Endothelial cell of umbilical vein (primary cell): Measurements from ENCODE around the gene CSNK2B. TPM values are rescaled to one million over a fixed set of nuclear protein-coding genes. Genes with fewer than 3 reads are reported as not detected.

Source experiments
- BruUV-seq: library from RNA; stranded (reverse); fragments of 400-500 nt; replicated peaks from 2 replicates; lab custom pipeline; 2021; lab: Mats Ljungman, UMichigan
- CTCF ChIA-PET: fragments of 300-600, 350-600 bp; sonication (Branson Sonifier 250); formaldehyde crosslinking; loops from one replicate; lab custom pipeline; 2021; ENCODE audit warnings: antibody characterized with exemption, inconsistent platforms; lab: Charles Lee
- POLR2A ChIA-PET: fragments of 300-600, 350-600 bp; sonication (Branson Sonifier 250); formaldehyde crosslinking; loops from one replicate; lab custom pipeline; 2021; ENCODE audit warnings: antibody characterized with exemption, inconsistent platforms; lab: Charles Lee
- DNase-seq: peaks from one replicate; pipeline ENCODE4 v3.0.0-alpha.2; 2011; ENCODE audit warnings: low read depth, low spot score
- FAIRE-seq: peaks from 2 replicates; lab custom pipeline; 2011; peaks lifted over from hg19 to GRCh38; lab: Jason Lieb, UNC
- H2AFZ ChIP-seq: 2 replicates; pipeline ENCODE4 v1.6.0; 2012; ENCODE audit warnings: low read depth, low read length, control low read depth, inconsistent platforms
- H3K27ac ChIP-seq: 2 replicates; pipeline ENCODE4 v1.5.1; 2011; ENCODE audit warnings: low read depth, mild to moderate bottlenecking, control low read depth, low read length, moderate library complexity; ENCODE audit not compliant: insufficient read depth
- H3K27me3 ChIP-seq, 2 experiments: 2 replicates each; pipeline versions ENCODE4 v1.6.0 to v1.6.1; 2011; ENCODE audit warnings: low read length in 2 of 2, mixed read lengths in 1 of 2; ENCODE audit not compliant: control insufficient read depth in 2 of 2, insufficient read depth in 2 of 2
- H3K36me3 ChIP-seq, 2 experiments: 2 replicates in 1 of 2; 3 replicates in 1 of 2; pipeline ENCODE4 v1.5.1; 2011; ENCODE audit warnings: low read length in 2 of 2, mild to moderate bottlenecking in 1 of 2, moderate library complexity in 1 of 2; ENCODE audit not compliant: control insufficient read depth in 2 of 2, insufficient read depth in 2 of 2; ENCODE audit errors: extremely low read depth in 1 of 2
- H3K4me1 ChIP-seq: 3 replicates; pipeline ENCODE4 v1.5.1; 2011; ENCODE audit warnings: mild to moderate bottlenecking, low read length; ENCODE audit not compliant: control insufficient read depth, insufficient read depth; ENCODE audit errors: extremely low read depth
- H3K4me2 ChIP-seq: 2 replicates; pipeline ENCODE4 v1.6.1; 2011; ENCODE audit warnings: low read length, control low read depth, mixed read lengths; ENCODE audit not compliant: insufficient read depth
- H3K4me3 ChIP-seq, 3 experiments: fragments of 200-600 bp in 1 of 3; sonication (generic), shearing (Covaris generic) in 1 of 3; replicated peaks in 1 of 3; 2 replicates each; pipeline ENCODE4 v1.5.1; 2011 to 2016; ENCODE audit warnings: control low read depth in 3 of 3, low read length in 3 of 3, mild to moderate bottlenecking in 2 of 3, inconsistent platforms in 1 of 3, low read depth in 1 of 3, moderate library complexity in 1 of 3; ENCODE audit not compliant: insufficient read depth in 1 of 3
- H3K79me2 ChIP-seq: 2 replicates; pipeline ENCODE4 v1.6.0; 2012; ENCODE audit warnings: low read length, inconsistent platforms; ENCODE audit not compliant: control insufficient read depth, insufficient read depth
- H3K9ac ChIP-seq: replicated peaks from 2 replicates; pipeline ENCODE3; 2011; ENCODE audit warnings: low read length, control low read depth; ENCODE audit not compliant: insufficient read depth; ENCODE audit errors: extremely low read depth
- H3K9me1 ChIP-seq: replicated peaks from 3 replicates; pipeline ENCODE4 v1.6.0; 2011; ENCODE audit warnings: mild to moderate bottlenecking, low read length; ENCODE audit not compliant: control insufficient read depth, insufficient read depth; ENCODE audit errors: extremely low read depth
- H3K9me3 ChIP-seq: replicated peaks from 2 replicates; pipeline ENCODE4 v1.5.1; 2012; ENCODE audit warnings: low read length, inconsistent platforms; ENCODE audit not compliant: control insufficient read depth, insufficient read depth
- H4K20me1 ChIP-seq: replicated peaks from 2 replicates; pipeline ENCODE3; 2011; ENCODE audit warnings: mild to moderate bottlenecking, low read length; ENCODE audit not compliant: control insufficient read depth, insufficient read depth; ENCODE audit errors: extremely low read depth
- EZH2 ChIP-seq: IDR thresholded peaks from 2 replicates; pipeline ENCODE4 v1.6.1; 2012; ENCODE audit warnings: borderline replicate concordance, low read depth, mild to moderate bottlenecking, moderate library complexity, low read length, inconsistent platforms; ENCODE audit not compliant: severe bottlenecking
- FOS ChIP-seq: IDR thresholded peaks from 2 replicates; pipeline ENCODE4 v1.6.1; 2011; ENCODE audit warnings: mild to moderate bottlenecking, low read length, moderate library complexity, borderline replicate concordance; ENCODE audit not compliant: insufficient read depth
- GATA2 ChIP-seq: IDR thresholded peaks from 2 replicates; pipeline ENCODE4 v1.7.0; 2011; ENCODE audit warnings: low read depth, mild to moderate bottlenecking, moderate library complexity, mixed read lengths, low read length; ENCODE audit not compliant: insufficient read length, insufficient read depth
- JUN ChIP-seq: IDR thresholded peaks from 2 replicates; pipeline ENCODE4 v1.6.1; 2011; ENCODE audit warnings: borderline replicate concordance, low read depth; ENCODE audit not compliant: insufficient read length, insufficient read depth
- MAX ChIP-seq: IDR thresholded peaks from 2 replicates; pipeline ENCODE4 v1.6.1; 2011; ENCODE audit not compliant: insufficient read depth, insufficient read length
- MYC ChIP-seq: IDR thresholded peaks from one replicate; pipeline ENCODE4 v1.6.1; 2011; ENCODE audit warnings: mild to moderate bottlenecking, low read depth, low read length
- POLR2A ChIP-seq: IDR thresholded peaks from 2 replicates; pipeline ENCODE4 v1.6.1; 2012; ENCODE audit warnings: low read depth, mild to moderate bottlenecking, control low read depth, low read length
- POLR2AphosphoS5 ChIP-seq: IDR thresholded peaks from 2 replicates; pipeline ENCODE4 v1.6.1; 2012; ENCODE audit warnings: low read depth, mild to moderate bottlenecking, control low read depth, low read length, moderate library complexity; ENCODE audit not compliant: insufficient read depth
- dilution Hi-C: fragments of 300-500 bp; cut with MboI; formaldehyde crosslinking; loops from one replicate; pipeline ENCODE4 v1.15.0; 2019; ENCODE audit warnings: low sequenced_read_pairs; ENCODE audit not compliant: extremely low pct_ligation_motif_present
- intact Hi-C: fragments of 100-400 bp; cut with micrococcal nuclease; formaldehyde crosslinking; loops from one replicate; pipeline ENCODE4 v1.10.0; 2022
- polyA plus RNA-seq, 4 experiments: library from polyadenylated mRNA; depleted of rRNA in 3 of 4; stranded (reverse) in 3 of 4; unstranded in 1 of 4; fragments of >200 nt; gene quantifications; 2 replicates each; pipeline versions ENCODE4 v1.2.1 to v1.2.3, GENCODE V29; 2011 to 2012; ENCODE audit warnings: missing spikeins in 1 of 4
- total RNA-seq: library from RNA; stranded (reverse); gene quantifications from 2 replicates; pipeline ENCODE4 v1.2.3, GENCODE V29; 2021
- TF ChIP-seq, protein P1 (sequence below), 2 donors: IDR thresholded peaks; 1 replicate in 1 of 2; 2 replicates in 1 of 2; pipeline ENCODE4 v1.5.1; 2011; ENCODE audit warnings: low read length in 2 of 2, mild to moderate bottlenecking in 2 of 2, moderate library complexity in 2 of 2, control low read depth in 1 of 2, inconsistent platforms in 1 of 2, low read depth in 1 of 2; ENCODE audit not compliant: insufficient read depth in 1 of 2; ENCODE audit errors: extremely low read depth in 1 of 2

The CSNK2B gene
- total and polyA plus RNA-seq, 2 donors (not counting 3 experiments of a cell fraction or from before 2014, with no cell fraction given) = 159 to 206 TPM

- intact Hi-C loops = no loop called here
- no peak overlapping the region for H3K9ac ChIP-seq
- H3K79me2 ChIP-seq = no peaks in the 10 kb centered on the region
- CTCF ChIA-PET = interaction anchor here (1.0 to 2.2 kb wide), 4 partner anchors 9 to 136 kb away, joined by 3 to 10 read pairs (median 4); no protein-coding TSS in a partner anchor
- H3K27me3 ChIP-seq = no peaks in the 10 kb centered on the region
- TF ChIP-seq EZH2 = no peak
- no peak for TF ChIP-seq POLR2AphosphoS5
- no peak for TF ChIP-seq POLR2A
- no peak for TF ChIP-seq MYC
- TF ChIP-seq, protein P1, sequence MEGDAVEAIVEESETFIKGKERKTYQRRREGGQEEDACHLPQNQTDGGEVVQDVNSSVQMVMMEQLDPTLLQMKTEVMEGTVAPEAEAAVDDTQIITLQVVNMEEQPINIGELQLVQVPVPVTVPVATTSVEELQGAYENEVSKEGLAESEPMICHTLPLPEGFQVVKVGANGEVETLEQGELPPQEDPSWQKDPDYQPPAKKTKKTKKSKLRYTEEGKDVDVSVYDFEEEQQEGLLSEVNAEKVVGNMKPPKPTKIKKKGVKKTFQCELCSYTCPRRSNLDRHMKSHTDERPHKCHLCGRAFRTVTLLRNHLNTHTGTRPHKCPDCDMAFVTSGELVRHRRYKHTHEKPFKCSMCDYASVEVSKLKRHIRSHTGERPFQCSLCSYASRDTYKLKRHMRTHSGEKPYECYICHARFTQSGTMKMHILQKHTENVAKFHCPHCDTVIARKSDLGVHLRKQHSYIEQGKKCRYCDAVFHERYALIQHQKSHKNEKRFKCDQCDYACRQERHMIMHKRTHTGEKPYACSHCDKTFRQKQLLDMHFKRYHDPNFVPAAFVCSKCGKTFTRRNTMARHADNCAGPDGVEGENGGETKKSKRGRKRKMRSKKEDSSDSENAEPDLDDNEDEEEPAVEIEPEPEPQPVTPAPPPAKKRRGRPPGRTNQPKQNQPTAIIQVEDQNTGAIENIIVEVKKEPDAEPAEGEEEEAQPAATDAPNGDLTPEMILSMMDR (IDR thresholded peaks at IDR 0.05; ENCODE audit: extremely low read depth in 1 of 2, insufficient read depth in 1 of 2, low read depth in 1 of 2, low read length in 2 of 2) = no peak
- no peak for TF ChIP-seq FOS
- TF ChIP-seq GATA2 = no peak
- no peak for TF ChIP-seq JUN
- TF ChIP-seq MAX = no peak
- H3K4me2 ChIP-seq = no peak overlapping the region
- POLR2A ChIA-PET = no interaction called here
- H3K36me3 ChIP-seq = peaks cover 6 to 37% of the 10 kb centered on the region in 2 experiments
- H3K9me1 ChIP-seq = no peaks in the 10 kb centered on the region
- no peaks in the 10 kb centered on the region for H3K9me3 ChIP-seq
- peaks cover 10% of the 10 kb centered on the region for H3K4me1 ChIP-seq
- dilution Hi-C loops = no loop called here
- H4K20me1 ChIP-seq = no peaks in the 10 kb centered on the region
- H2AFZ ChIP-seq = no peak overlapping the region
- no peak overlapping the region for H3K4me3 ChIP-seq
- no peak overlapping the region for H3K27ac ChIP-seq
- DNase-seq = no peak
- BruUV-seq = no TSS peak
- FAIRE-seq = peak; percentile 33
These were observed 27.7 kb downstream of the CSNK2B start for GRCh38 chr6:31693535-31693934.
